GM12891 (cell line): ENCODE data around the gene TMEM218.

Experiments
- PAX5 ChIP-seq: IDR thresholded peaks from 2 replicates; pipeline ENCODE4 v1.6.1; 2011; ENCODE audit warnings: low read length, moderate library complexity, mild to moderate bottlenecking; ENCODE audit not compliant: insufficient read depth, severe bottlenecking
- POLR2A ChIP-seq: IDR thresholded peaks from 2 replicates; pipeline ENCODE4 v1.6.1; 2011; ENCODE audit warnings: low read depth, low read length, control low read depth
- POLR2AphosphoS5 ChIP-seq: IDR thresholded peaks from 2 replicates; pipeline ENCODE4 v1.6.1; 2011; ENCODE audit warnings: low read depth, low read length, control low read depth
- POU2F2 ChIP-seq: IDR thresholded peaks from 2 replicates; pipeline ENCODE4 v1.6.1; 2011; ENCODE audit warnings: low read depth, mild to moderate bottlenecking, control low read depth, low read length, moderate library complexity

DNA sequence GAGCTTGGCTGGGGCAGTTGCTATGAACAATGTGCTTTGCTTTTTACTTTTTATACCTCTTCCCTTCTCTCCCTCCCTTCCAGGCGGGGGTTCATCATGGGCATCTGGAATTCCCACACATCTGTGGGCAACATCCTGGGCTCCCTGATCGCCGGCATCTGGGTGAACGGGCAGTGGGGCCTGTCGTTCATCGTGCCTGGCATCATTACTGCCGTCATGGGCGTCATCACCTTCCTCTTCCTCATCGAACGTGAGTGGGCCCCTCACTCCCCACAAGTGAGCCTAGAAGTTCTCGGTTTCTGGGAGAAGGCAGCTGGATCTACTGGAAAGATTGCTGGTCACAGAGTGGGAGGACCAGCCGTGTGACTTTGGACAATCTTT, 30.9 kb downstream of the TMEM218 start:
- no peak for TF ChIP-seq POLR2AphosphoS5
- no peak for TF ChIP-seq POLR2A
- TF ChIP-seq PAX5, result no peak
- no peak for TF ChIP-seq POU2F2
